GM12864 (cell line): Measurements from ENCODE around the gene MBP.

ENCODE experiments used
- DNase-seq: peaks from one replicate; pipeline ENCODE4 v3.0.0-alpha.2; 2011; ENCODE audit warnings: low read depth
- H3K4me3 ChIP-seq: 2 replicates; pipeline ENCODE4 v1.5.1; 2011; ENCODE audit warnings: mild to moderate bottlenecking, low read depth, low read length, control low read depth
- TF ChIP-seq, protein P1 (sequence below): IDR thresholded peaks from 2 replicates; pipeline ENCODE4 v1.5.1; 2011; ENCODE audit warnings: low read depth, mild to moderate bottlenecking, moderate library complexity, low read length, control low read depth, inconsistent platforms; ENCODE audit errors: missing control alignments

The MBP gene

DNA sequence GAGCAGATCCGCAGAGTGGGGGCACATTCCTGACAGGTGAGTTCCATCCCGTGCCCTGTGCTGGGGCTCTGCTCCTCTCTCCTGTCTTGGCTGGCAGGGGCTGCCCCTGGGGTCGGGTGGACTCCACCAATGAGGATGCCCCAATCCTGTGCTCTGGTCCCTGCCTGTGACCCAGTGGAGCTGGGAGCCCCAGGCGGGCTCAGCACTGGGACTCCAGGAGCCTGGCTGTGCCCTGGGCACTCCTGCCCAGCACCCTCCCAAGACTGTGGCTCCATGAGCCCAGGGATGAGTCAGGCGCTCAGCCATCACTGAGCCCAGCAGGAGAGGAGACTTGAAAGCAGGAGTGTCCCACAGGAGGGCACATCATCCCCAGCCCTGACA is 53.9 kb downstream of the MBP start:
- TF ChIP-seq, protein P1, sequence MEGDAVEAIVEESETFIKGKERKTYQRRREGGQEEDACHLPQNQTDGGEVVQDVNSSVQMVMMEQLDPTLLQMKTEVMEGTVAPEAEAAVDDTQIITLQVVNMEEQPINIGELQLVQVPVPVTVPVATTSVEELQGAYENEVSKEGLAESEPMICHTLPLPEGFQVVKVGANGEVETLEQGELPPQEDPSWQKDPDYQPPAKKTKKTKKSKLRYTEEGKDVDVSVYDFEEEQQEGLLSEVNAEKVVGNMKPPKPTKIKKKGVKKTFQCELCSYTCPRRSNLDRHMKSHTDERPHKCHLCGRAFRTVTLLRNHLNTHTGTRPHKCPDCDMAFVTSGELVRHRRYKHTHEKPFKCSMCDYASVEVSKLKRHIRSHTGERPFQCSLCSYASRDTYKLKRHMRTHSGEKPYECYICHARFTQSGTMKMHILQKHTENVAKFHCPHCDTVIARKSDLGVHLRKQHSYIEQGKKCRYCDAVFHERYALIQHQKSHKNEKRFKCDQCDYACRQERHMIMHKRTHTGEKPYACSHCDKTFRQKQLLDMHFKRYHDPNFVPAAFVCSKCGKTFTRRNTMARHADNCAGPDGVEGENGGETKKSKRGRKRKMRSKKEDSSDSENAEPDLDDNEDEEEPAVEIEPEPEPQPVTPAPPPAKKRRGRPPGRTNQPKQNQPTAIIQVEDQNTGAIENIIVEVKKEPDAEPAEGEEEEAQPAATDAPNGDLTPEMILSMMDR, result no peak
- no peak overlapping the region for H3K4me3 ChIP-seq
- DNase-seq, result no peak

DNA sequence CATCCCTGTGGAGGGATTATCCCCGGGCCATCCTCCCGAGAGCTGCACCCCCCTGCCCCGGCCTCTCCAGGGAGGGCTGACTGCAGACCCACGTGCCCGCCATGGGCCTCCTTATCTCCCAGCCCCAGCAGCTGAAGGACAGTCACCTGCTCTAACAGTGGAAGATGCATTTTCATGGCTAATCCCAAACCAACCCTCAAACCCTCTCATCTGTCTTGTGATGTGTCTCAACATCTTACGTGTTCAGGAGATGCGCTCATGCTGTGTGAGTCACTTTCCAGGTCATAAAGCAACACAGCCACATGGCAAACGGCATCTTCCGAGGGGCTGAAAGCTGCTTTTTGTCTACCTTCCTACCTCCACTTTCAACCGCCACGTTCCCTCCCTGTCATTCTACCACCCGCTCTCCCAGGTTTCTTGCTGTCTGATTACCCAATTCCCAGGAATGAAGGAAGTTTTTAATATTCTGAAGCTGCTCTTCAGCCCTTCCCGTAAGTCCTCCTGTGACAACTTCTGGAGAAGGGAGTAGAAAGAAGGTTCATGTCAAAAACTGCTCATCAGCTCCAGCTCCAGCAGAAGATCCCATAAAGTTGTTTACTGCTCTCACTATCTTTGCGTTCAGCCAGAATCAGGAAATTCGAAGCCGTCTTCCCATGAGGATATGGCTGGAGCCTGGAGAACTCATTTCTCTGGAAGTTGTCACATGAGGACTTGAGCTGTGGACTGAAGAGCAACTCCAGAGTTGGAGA is 54.5 kb downstream of the MBP start:
- no peak overlapping the region for H3K4me3 ChIP-seq
- DNase-seq, result no peak
- TF ChIP-seq, protein P1, result no peak

DNA sequence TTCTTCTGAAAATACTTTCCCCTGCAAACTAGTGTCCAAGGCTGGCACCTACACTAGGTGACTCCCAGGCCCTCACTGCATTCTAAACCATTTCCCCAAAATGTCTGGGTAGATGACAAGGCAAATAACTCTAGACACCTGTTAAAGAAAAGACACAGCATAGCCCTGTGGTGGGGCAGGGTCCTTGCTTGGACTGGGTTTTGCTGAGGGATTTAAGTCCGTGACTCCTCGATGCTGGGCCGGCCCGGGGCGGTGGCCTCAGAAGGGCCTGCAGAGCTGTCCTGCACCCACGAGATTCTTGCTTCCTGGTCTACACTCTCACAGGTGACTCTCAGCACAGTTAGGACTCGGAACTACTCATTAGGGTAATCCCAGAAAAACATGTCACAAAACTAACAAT is 55.2 kb downstream of the MBP start:
- TF ChIP-seq, protein P1, result no peak
- H3K4me3 ChIP-seq, result no peak overlapping the region
- DNase-seq, result no peak

DNA sequence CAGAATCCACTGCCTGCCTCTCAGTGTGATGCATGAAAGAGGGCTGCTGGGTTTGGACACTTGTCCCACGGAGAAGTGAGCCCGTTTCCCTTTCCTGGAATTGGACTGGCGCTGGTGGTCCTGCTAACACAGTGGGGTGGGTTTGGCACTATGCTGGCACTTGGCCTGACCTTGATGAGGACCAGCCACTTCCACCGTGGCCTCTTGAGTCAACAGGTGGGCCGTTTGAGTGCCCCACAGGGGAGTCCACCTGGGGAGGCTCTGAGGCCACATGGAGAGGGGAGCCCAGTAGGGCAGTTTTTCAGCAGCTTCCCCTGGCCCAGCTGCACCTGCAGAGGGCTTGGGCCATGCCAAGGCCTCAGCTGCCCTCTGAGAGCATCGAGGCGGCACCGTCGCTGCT is 56.5 kb downstream of the MBP start:
- H3K4me3 ChIP-seq, result no peak overlapping the region
- TF ChIP-seq, protein P1, result no peak
- DNase-seq, result no peak

DNA sequence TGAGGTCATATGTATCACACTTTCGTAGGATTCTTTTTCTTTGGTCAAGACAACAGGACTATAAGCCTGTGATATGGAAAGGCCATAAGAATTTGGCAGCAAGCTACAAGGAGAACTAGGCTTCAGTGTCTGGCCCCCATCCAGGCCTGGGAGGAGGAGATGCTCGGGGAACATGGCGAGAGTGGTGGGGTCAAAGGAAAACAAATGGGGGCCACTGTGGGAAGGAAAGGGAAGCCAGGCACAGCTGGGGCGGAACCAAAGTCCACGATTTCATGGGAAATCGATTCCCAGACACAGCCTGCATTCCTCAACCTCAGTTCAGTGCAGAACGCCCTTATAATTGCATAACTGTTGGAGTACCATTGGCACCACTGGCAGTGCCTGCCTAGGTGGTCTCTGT is 58.2 kb downstream of the MBP start:
- TF ChIP-seq, protein P1, result no peak
- no peak overlapping the region for H3K4me3 ChIP-seq
- no peak for DNase-seq

DNA sequence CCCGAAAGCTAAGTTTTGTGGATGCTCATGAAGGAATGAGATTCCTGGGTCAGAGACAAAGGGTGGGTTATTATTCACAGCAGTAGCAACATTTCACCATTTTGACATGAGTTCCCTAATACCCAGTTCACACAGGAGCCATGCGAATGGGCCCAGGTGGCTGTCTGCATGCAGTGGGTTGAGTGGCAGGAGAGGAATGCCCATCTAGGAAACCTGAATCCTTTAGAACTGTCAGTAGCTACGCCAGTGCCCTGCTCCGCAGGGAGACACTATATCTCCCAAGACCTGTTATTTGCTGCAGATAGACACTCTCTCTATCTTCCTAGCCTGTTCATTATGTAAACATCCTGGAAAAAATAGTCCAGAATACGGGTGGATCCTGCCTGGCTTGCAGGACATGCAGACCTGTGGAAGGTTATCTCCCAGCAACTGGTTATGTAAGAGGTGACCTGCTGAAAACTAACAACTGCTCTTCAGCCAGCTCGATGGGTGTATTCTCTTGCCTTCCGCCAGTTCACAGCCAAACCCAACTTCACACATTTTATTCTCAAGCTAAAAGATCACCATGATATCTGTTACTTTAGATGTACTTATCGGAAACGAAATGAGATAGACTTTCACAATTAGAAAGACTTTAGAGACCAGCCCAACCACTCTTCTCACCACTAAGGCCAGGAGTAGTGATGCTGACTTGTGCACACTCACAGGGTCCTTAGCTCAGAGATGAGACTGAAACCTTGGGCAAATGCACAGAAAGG is 59.1 kb downstream of the MBP start:
- DNase-seq, result no peak
- TF ChIP-seq, protein P1, result no peak
- no peak overlapping the region for H3K4me3 ChIP-seq

DNA sequence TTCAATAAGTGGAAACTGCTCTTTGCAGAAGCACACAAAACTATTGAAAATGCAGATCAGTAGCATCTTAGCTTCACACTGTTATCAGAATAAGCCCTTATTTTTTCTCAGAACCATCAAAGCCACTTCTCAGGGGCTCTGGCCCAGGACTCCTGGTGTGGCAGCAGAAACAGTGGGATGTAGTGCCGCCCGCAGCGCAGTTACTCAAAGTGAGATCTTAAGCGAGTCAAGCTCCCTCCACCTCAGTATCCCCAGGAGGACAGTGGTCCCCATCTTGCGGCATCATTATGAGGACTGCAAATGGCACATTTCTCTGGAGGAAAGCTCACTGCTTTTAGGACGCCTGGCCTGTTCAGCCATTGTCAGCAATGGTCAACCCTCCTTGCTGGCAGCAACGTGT is 60.0 kb downstream of the MBP start:
- TF ChIP-seq, protein P1, result no peak
- H3K4me3 ChIP-seq, result no peak overlapping the region
- DNase-seq, result no peak
